Measurements from ENCODE around the gene COA1. TPM values are rescaled to one million over a fixed set of nuclear protein-coding genes. Genes with fewer than 3 reads are reported as not detected.

The COA1 gene
- total and polyA plus RNA-seq, 2 donors (not counting 3 experiments of a cell fraction or from before 2014, with no cell fraction given): 38.1 to 55.1 TPM

DNA sequence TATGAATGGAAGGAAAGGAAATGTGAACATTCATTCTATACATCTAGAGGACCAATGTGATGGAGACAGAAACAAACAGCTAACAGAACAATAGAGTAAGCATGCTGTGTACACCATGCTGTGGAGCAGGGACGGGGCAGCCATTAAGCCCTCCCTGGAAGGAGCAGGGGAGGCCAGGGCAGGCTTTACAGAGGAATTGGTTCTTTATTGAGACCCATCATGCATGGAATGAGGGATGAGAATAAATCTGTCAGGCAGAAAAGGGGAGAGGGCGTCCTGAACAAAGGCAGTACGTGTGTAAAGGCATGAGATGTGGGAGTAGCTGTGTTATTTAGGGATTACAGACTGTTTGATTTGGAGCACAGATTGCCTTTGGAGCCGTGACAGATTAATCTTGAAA, 111.2 kb downstream of the COA1 start:
- ChIA-PET POLR2A (interaction anchor here (0.6 kb wide), 1 partner anchor 35 kb away, joined by 3 read pairs; the partner anchor contains the start of gene STK17A), CTCF (interaction anchor here (5.3 kb wide), 1 partner anchor 35 kb away, joined by 28 read pairs; the partner anchor contains the start of gene STK17A)
- H3K4me2 ChIP-seq (ENCODE audit: insufficient read depth, low read length): no peak overlapping the region
- H4K20me1 ChIP-seq (replicated peaks; ENCODE audit: control insufficient read depth, extremely low read depth, insufficient read depth, low read length): no peaks in the 10 kb centered on the region
- no peak overlapping the region for H2AFZ ChIP-seq (ENCODE audit: low read depth, low read length)
- no TSS peak for BruUV-seq (replicated peaks)
- dilution Hi-C loops (cut with MboI; ENCODE audit: extremely low pct_ligation_motif_present, low sequenced_read_pairs): no loop called here
- no peak overlapping the region for H3K27ac ChIP-seq (ENCODE audit: insufficient read depth, low read depth, low read length)
- no peaks in the 10 kb centered on the region for H3K27me3 ChIP-seq (ENCODE audit: control insufficient read depth in 2 of 2, insufficient read depth in 2 of 2, low read length in 2 of 2)
- H3K9me1 ChIP-seq (replicated peaks; ENCODE audit: control insufficient read depth, extremely low read depth, insufficient read depth, low read length): no peaks in the 10 kb centered on the region
- H3K79me2 ChIP-seq (ENCODE audit: control insufficient read depth, insufficient read depth, low read length): peaks cover 90% of the 10 kb centered on the region
- peaks cover 6 to 10% of the 10 kb centered on the region in 2 experiments for H3K36me3 ChIP-seq (ENCODE audit: control insufficient read depth in 2 of 2, extremely low read depth in 1 of 2, insufficient read depth in 2 of 2, low read length in 2 of 2)
- no peak for TF ChIP-seq POLR2AphosphoS5 (IDR thresholded peaks at IDR 0.05; ENCODE audit: insufficient read depth, low read depth, low read length)
- TF ChIP-seq MYC (IDR thresholded peaks at IDR 0.05; ENCODE audit: low read depth, low read length): no peak
- TF ChIP-seq GATA2 (IDR thresholded peaks at IDR 0.05; ENCODE audit: insufficient read depth, insufficient read length, low read depth, low read length): no peak
- TF ChIP-seq, protein P1, sequence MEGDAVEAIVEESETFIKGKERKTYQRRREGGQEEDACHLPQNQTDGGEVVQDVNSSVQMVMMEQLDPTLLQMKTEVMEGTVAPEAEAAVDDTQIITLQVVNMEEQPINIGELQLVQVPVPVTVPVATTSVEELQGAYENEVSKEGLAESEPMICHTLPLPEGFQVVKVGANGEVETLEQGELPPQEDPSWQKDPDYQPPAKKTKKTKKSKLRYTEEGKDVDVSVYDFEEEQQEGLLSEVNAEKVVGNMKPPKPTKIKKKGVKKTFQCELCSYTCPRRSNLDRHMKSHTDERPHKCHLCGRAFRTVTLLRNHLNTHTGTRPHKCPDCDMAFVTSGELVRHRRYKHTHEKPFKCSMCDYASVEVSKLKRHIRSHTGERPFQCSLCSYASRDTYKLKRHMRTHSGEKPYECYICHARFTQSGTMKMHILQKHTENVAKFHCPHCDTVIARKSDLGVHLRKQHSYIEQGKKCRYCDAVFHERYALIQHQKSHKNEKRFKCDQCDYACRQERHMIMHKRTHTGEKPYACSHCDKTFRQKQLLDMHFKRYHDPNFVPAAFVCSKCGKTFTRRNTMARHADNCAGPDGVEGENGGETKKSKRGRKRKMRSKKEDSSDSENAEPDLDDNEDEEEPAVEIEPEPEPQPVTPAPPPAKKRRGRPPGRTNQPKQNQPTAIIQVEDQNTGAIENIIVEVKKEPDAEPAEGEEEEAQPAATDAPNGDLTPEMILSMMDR (IDR thresholded peaks at IDR 0.05; ENCODE audit: extremely low read depth in 1 of 2, insufficient read depth in 1 of 2, low read depth in 1 of 2, low read length in 2 of 2): no peak
- TF ChIP-seq, protein P2, sequence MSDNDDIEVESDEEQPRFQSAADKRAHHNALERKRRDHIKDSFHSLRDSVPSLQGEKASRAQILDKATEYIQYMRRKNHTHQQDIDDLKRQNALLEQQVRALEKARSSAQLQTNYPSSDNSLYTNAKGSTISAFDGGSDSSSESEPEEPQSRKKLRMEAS (IDR thresholded peaks at IDR 0.05; ENCODE audit: insufficient read depth, insufficient read length): no peak
- TF ChIP-seq FOS (IDR thresholded peaks at IDR 0.05; ENCODE audit: borderline replicate concordance, insufficient read depth, low read length): no peak
- TF ChIP-seq JUN (IDR thresholded peaks at IDR 0.05; ENCODE audit: borderline replicate concordance, insufficient read depth, insufficient read length, low read depth): no peak
- no peak for TF ChIP-seq POLR2A (IDR thresholded peaks at IDR 0.05; ENCODE audit: low read depth, low read length)
- FAIRE-seq (no peak), DNase-seq (ENCODE audit: low read depth, low spot score) (no peak)
- no peaks in the 10 kb centered on the region for H3K9me3 ChIP-seq (replicated peaks; ENCODE audit: control insufficient read depth, insufficient read depth, low read length)
- H3K4me3 ChIP-seq (replicated peaks in 1 of 3; ENCODE audit: insufficient read depth in 1 of 3, low read depth in 1 of 3, low read length in 3 of 3): no peak overlapping the region
- H3K9ac ChIP-seq (replicated peaks; ENCODE audit: extremely low read depth, insufficient read depth, low read length): no peak overlapping the region
- H3K4me1 ChIP-seq (ENCODE audit: control insufficient read depth, extremely low read depth, insufficient read depth, low read length): peaks cover 17% of the 10 kb centered on the region
- intact Hi-C loops (cut with micrococcal nuclease): no loop called here
